GM18498 (cell line): ENCODE data around the gene KLF12.

ENCODE experiments used
- ATAC-seq: cut with Tn5 transposase; IDR thresholded peaks from one replicate; pipeline ENCODE4 v1.9.1; 2021; ENCODE audit warnings: mild to moderate bottlenecking, moderate library complexity; ENCODE audit not compliant: unreplicated experiment

The KLF12 gene

GRCh38 chr13:74103970-74104555 lies 30.1 kb downstream of the KLF12 start:
- ATAC-seq, result no peak

- no peak for ATAC-seq
Observed at GRCh38 chr13:74103196-74103595, 31.0 kb downstream of the KLF12 start.

- no peak for ATAC-seq
Observed at GRCh38 chr13:74102691-74103090, 31.5 kb downstream of the KLF12 start.

GRCh38 chr13:74101436-74101835 lies 32.8 kb downstream of the KLF12 start:
- ATAC-seq, result no peak

- no peak for ATAC-seq
Observed at GRCh38 chr13:74098077-74098476, 36.1 kb downstream of the KLF12 start.

- no peak for ATAC-seq
Observed at GRCh38 chr13:74097116-74097515, 37.1 kb downstream of the KLF12 start.

- no peak for ATAC-seq
Observed at GRCh38 chr13:74093691-74094090, 40.5 kb downstream of the KLF12 start.

- ATAC-seq, result no peak
Observed at GRCh38 chr13:74092711-74093110, 41.5 kb downstream of the KLF12 start.

GRCh38 chr13:74090869-74091605 lies 43.2 kb downstream of the KLF12 start:
- ATAC-seq, result no peak

- no peak for ATAC-seq
Observed at GRCh38 chr13:74090397-74090796, 43.8 kb downstream of the KLF12 start.

- ATAC-seq, result no peak
Observed at GRCh38 chr13:74087357-74087756, 46.8 kb downstream of the KLF12 start.
